Urinary bladder (tissue), 4 donors: ENCODE results near the gene PHLDA1. TPM values are rescaled to one million over a fixed set of nuclear protein-coding genes. Genes with fewer than 3 reads are reported as not detected.

ENCODE experiments used
- DNase-seq: peaks from one replicate; pipeline ENCODE4 v3.0.0-alpha.2; 2015; ENCODE audit errors: extremely low spot score
- H3K27ac ChIP-seq: one replicate; pipeline ENCODE4 v1.5.1; 2013; ENCODE audit warnings: low read depth, mild to moderate bottlenecking, moderate library complexity
- H3K36me3 ChIP-seq: one replicate; pipeline ENCODE4 v1.6.1; 2013; ENCODE audit warnings: mild to moderate bottlenecking, moderate library complexity; ENCODE audit not compliant: insufficient read depth
- H3K4me1 ChIP-seq: one replicate; pipeline ENCODE4 v1.6.1; 2013; ENCODE audit warnings: mild to moderate bottlenecking, moderate library complexity; ENCODE audit not compliant: insufficient read depth
- H3K4me3 ChIP-seq: one replicate; pipeline ENCODE4 v1.5.1; 2013; ENCODE audit warnings: low read depth, low read length
- WGBS: extraction: QIAGEN DNeasy Blood & Tissue Kit; methylation state at CpG from one replicate; pipeline ENCODE4 v1.1.7; 2013; 5-methylcytosine and 5-hydroxymethylcytosine counted together
- polyA plus RNA-seq: library from polyadenylated mRNA; stranded (reverse); fragments of 200-250 nt; gene quantifications from one replicate; pipeline ENCODE4 v1.2.3, GENCODE V29; 2013
- total RNA-seq: library from RNA; depleted of rRNA; stranded (reverse); fragments of >200 nt; gene quantifications from one replicate; pipeline ENCODE4 v1.2.3, GENCODE V29; 2014
- donor health status: healthy with polysubstance abuse.
- donor health status: healthy.

Gene PHLDA1
- total and polyA plus RNA-seq, 2 donors, result 9.8 to 26.4 TPM

DNA sequence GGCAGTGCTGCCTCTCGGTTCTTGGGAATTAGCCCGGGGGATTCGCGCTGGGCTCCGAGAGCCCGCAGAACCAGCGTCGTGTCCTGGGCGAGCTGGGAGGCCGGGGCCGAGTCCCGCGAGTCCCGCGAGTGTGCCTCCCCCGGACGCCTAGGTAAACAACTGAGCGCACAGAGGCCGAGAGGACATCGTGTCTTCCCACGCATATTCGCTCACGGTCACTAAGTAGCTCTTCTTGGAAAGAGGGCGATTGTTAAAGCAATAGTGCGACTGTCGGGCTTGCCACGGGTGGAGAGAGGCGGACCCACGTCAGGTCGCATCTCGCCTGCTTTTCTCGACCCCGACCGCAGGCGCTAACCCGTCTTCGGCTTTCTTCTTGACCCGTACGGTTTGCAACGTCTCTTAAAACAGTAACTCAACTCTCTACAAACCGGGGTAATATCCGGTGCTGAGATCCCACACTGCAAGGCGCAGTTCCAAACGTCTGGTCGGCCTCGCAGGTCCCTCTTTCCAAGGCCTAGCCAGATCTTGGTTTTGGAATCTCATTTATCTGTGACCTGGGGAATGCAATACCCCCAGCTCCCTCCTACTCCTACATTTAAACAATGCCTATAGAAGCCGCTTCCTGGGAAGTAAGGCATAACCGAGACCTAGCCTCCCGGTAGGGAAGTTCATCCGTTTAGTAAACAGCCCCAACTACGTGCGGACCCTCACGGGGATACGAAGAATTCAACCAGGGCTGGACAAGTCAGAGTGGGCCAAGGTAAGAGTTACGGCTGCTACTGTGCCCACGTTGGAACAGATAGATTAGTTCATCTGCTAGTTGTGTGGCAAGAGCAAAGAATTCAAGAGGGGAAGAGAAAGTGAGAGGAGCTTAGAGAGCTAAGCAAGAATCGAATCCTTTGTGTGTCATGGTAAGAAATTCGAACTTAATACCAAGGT, 736 bp upstream of the PHLDA1 start:
- Histone ChIP-seq H3K4me1 (no peaks in the 10 kb centered on the region), H3K27ac (peak overlapping the region; percentile 95), H3K4me3 (peak overlapping the region; percentile 63), H3K36me3 (no peaks in the 10 kb centered on the region)
- DNase-seq, result no peak
- WGBS, result 4% methylated on average over 58 of the region's 58 CpGs

DNA sequence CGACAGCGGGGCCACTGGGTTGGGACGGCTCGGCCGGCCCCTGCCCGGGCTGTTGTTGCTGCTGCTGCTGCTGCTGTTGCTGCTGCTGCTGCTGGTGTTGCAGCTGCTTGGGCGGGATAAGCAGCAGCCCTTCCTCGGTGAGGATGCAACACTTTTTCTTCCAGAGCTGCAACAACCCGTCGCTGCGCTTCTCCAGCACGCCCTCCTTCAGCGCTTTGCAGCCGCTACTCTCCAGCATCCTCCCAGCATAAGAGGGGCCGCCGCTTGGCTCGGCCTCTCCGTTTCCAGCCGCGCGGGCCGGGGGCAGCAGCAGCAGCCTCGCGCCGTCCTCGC, 529 bp downstream of the PHLDA1 start:
- WGBS, result under 1% methylated on average over 26 of the region's 26 CpGs
- H3K4me3 ChIP-seq, result peak overlapping the region; percentile 63
- H3K36me3 ChIP-seq, result no peaks in the 10 kb centered on the region
- DNase-seq, result no peak
- H3K27ac ChIP-seq, result peak overlapping the region; percentile 57
- no peaks in the 10 kb centered on the region for H3K4me1 ChIP-seq

DNA sequence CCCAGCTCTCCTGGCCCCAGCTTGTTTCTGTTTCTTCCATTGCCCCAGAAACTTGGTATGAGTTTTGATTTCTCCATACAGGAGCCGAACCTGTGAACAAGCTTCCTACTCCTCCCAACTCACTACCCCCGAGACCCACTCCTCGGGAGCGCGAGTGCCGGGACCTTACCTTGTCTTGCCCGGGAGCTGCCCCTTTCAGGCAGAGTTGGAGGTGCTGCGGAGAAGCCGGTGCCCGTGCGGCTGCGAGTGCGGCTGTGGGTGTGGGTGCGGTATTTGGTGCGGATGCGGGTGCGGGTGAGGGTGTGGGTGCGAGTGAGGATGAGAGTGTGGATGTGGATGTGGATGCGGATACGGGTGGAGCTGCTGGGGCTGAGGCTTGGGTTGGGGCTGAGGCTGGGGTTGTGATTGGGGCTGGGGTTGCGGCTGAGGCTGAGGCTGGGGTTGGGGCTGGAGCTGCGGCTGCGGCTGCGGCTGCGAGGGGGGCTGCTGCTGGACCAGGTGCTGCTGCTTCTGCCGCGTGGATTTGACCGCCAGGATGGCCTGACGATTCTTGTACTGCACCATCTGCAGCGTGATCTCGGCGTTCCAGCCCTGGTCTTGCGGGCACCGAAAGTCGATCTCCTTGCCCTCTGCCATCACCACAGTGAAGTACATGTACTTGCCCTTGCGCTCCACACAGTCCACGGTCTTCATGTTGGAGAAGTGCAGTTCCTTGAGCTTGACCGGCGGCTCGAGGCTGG, 1.1 kb downstream of the PHLDA1 start:
- Histone ChIP-seq H3K36me3 (no peaks in the 10 kb centered on the region), H3K27ac (peak overlapping the region; percentile 3), H3K4me3 (peak overlapping the region; percentile 63), H3K4me1 (no peaks in the 10 kb centered on the region)
- under 1% methylated on average over 40 of the region's 40 CpGs for WGBS
- no peak for DNase-seq

DNA sequence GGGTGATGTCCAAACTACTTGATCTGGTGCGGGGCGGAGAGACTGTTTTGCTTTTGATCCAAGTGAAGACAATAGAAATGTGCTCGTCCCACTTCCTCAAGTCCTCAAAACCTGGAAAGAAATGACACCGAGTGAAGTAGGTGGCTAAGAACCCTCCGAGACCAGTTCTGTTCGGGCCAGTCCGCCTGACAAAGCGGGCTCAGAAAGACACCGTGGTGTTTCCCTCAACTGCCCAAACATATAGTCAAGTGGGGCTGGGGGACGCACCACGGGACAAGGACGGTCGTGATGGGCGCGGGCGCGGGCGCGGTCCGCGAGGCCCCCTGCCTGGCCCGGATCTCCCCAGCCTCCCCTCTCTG, 1.6 kb downstream of the PHLDA1 start:
- peak overlapping the region; percentile 3 for H3K27ac ChIP-seq
- WGBS, result 1% methylated on average over 22 of the region's 22 CpGs

DNA sequence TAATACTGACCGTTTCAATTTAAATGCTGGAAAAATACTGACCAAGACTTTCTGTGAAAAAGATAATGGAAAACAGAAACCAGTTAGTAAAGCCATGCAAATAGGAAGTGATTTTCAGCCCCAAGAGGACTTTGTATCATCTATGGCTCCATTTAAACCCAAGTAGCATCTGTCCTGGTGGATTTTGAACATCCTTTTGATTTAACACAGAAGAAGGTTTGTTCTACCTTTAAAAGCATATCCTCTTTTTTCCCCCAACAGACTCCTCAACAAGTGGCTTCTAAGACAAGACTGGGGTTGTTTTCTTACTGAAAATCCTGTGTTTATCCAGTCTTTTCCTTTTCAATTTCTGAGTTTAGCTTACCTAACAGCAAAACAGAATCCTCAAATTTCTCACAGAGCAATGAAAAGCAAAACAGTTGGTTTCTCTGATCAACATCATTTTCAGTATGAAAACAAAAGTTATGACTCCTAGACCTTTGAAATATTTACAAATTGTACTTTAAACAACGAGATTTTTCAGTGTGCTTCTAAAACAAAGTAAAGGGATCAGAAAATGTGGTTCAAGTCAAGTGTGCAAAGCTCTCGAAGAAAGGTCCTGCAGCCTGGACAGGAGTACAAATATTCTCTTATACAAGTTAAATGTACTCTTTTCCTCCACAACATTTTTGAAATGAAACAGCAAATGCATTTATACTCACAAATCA, 2.9 kb downstream of the PHLDA1 start:
- Histone ChIP-seq H3K4me3 (peak overlapping the region; percentile 16), H3K36me3 (no peaks in the 10 kb centered on the region), H3K27ac (peak overlapping the region; percentile 39), H3K4me1 (no peaks in the 10 kb centered on the region)
- DNase-seq, result no peak
- WGBS, result 48% methylated on average over 3 of the region's 3 CpGs

More for the DNA sequence above, 1.6 kb downstream of the PHLDA1 start:
- DNase-seq, result no peak
- Histone ChIP-seq H3K4me1 (no peaks in the 10 kb centered on the region), H3K36me3 (no peaks in the 10 kb centered on the region), H3K4me3 (peak overlapping the region; percentile 63)

DNA sequence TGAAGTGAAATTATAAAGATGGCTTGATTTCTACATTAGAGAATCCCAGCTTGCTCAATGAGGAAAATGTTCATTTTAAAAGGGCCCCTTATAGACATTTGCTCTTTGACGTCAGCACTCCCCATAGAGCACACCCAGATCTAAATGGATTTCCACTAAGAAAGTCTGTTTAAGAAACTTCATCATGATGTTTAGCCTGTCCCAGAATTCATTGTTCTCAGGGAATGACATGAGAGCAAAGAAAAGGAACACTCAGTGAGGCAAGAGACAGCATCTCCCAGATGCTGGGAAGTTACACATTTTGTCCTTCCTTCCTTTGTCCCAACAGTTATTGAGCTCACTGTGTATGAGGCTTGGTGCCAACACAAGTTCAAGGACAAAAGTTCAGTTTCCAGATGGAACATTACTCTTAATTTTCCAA, 4.9 kb downstream of the PHLDA1 start:
- no peaks in the 10 kb centered on the region for H3K4me1 ChIP-seq
- H3K27ac ChIP-seq, result no peak overlapping the region
- DNase-seq, result no peak
- WGBS, result 64% methylated on average over 1 of the region's 1 CpG
- H3K4me3 ChIP-seq, result no peak overlapping the region
- no peaks in the 10 kb centered on the region for H3K36me3 ChIP-seq

DNA sequence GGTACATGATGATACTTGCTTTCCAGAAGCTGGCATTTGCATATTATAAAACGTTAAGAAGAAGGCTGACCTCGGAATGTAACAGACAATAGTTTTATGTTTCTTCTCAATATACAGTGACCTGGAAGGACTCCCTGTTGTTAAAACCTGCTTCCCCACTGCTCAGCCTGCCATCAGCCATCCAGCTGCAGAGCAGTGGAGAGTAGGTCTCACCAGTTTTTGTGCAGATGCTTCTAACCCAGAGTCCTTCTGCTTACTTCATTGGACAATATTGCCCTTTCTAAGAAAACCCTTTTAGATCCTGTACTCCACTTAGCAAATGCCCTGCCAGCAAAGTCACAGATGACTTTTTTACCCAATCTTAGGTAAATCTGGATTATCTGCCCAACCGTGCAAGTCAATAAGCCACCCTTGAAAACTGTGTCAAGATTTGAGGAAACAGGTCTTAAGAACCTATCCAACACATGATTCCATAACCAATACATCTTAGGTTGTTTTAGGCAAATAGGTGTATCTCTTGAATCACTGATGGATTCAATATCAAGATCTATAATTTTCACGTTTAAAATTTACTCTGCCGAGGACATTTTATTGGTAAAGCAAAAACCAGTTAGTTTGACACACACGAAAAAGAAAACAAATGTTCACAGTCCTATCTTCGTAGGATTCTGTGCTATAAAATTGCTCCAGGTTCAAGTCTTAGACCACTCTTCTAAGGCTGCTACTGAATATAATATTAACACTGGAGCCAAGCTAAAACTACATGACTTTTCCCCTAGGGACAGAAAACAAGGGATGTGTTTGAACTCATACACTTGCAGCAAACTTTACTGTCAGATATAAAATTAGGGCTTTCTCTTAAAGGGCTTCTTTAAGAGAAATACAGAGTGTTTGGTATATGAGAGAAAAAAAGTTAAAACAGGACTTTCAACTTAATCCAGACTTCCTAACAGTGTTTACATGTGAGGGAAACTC, 5.7 kb downstream of the PHLDA1 start:
- no peaks in the 10 kb centered on the region for H3K4me1 ChIP-seq
- no peak overlapping the region for H3K27ac ChIP-seq
- no peak overlapping the region for H3K4me3 ChIP-seq
- 71% methylated on average over 7 of the region's 7 CpGs for WGBS
- no peak for DNase-seq
- H3K36me3 ChIP-seq, result no peaks in the 10 kb centered on the region

DNA sequence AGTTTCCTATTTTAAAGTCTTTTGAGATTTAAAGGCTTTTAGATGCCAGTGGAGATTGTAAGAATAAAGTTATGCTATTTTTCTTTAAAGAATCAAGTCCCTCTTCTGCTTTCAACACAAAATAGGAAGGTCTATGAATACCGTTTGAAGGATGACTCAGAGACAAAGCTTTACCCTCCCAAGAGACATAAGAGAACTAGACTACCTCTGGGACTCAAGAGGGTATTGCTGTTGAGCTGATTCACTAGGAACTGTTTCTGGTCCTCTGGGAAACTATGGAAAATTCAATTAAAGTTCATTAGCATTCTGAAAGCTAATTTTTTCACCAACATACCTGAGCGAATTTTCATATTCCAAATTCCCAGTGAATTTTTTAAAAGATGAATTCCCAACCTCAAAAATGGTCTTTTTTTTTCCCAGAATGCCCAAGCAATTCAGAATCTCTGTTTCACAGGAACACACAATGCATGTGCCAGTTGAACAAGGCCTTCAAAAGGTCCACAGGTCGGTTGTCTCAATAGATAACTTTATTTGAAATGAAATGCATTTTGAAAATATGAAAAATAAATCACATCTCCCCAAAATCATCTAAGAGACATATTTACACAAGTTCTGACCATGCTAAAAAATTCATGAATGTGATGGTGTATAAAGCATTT, 6.5 kb downstream of the PHLDA1 start:
- H3K36me3 ChIP-seq, result no peaks in the 10 kb centered on the region
- H3K4me3 ChIP-seq, result no peak overlapping the region
- H3K27ac ChIP-seq, result no peak overlapping the region
- peaks cover 2% of the 10 kb centered on the region for H3K4me1 ChIP-seq
- DNase-seq, result no peak
- WGBS, result 73% methylated on average over 3 of the region's 3 CpGs

DNA sequence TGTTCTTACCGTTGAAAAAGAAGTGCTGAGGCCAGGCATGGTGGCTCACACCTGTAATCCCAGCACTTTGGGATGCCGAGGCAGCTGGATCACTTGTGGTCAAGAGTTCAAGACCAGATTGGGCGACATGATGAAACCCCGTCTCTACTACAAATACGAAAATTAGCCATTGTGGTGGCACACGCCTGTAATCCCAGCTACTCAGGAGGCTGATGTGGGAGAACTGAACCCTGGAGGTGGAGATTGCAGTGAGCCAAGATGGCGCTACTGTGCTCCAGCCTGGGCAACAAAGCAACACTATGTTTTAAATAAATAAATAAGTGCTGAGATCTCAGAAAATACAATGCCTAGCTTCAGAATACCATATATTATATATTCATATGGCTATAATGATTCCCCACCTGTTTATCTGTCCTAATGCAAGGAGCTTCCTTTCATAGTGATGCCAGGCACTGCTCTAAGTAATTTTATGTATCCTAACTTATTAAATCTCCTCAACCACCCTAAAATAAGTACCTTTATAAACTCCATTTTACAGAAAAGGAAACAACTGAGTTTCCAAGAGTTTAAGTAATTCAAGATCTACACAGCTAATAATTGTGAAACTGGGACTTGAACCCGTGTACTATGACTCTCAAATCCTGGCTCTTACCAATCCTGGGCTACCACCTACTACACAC, 7.3 kb downstream of the PHLDA1 start:
- Histone ChIP-seq H3K4me3 (no peak overlapping the region), H3K36me3 (no peaks in the 10 kb centered on the region), H3K4me1 (peaks cover 2% of the 10 kb centered on the region), H3K27ac (no peak overlapping the region)
- WGBS, result 87% methylated on average over 8 of the region's 8 CpGs
- no peak for DNase-seq

DNA sequence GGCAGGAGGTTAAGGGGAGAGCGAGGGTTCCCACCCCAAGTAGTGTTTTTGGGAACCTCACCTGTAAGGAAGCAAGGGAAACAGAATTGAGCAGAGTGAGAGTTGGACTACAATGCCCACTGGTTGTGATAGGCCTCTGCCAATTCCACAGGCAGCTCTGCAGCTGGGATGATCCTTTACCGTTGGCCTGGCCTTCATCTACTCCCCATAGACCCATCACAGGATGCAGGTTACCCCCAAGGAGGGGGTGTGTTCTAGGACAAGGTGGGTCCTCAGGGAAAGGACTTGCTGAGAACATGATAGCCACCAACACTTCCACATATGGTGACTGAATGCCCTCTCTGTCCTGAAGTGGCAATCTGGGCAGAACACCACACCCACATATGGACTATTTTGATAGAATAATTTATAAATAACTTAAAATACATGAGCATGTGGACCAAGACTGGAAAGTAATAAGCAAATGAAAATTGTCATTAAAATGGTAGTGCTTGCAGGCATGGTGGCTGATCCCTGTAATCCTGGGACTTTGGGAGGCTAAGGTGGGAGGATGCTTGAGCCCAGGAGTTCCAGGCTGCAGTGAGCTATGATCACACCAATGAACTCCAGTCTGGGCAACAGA, 8.4 kb downstream of the PHLDA1 start:
- DNase-seq, result no peak
- WGBS, result 90% methylated on average over 2 of the region's 2 CpGs
- Histone ChIP-seq H3K27ac (no peak overlapping the region), H3K4me3 (no peak overlapping the region), H3K4me1 (peaks cover 2% of the 10 kb centered on the region), H3K36me3 (no peaks in the 10 kb centered on the region)

DNA sequence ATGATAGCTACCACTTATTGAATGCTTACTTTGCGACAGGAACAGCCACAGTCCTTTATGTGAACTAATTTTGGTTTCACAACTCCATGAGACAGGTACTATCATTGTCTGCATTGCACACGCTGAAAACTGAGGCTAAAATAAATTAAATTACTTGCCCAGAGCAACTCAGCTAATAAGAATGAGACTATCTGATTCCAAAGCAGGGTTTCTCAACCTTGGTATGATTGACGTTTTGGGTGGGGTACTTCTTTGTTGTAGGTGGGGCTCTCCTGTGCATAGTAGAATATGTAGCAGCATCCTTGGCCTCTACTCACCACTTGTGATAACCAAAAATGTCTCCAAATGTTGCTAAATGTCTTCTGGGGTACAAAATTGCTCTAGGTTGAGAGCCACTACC, 9.1 kb downstream of the PHLDA1 start:
- peak overlapping the region; percentile 15 for H3K27ac ChIP-seq
- 94% methylated on average over 3 of the region's 3 CpGs for WGBS
- H3K4me1 ChIP-seq, result peaks cover 2% of the 10 kb centered on the region
- no peak overlapping the region for H3K4me3 ChIP-seq
- no peak for DNase-seq
- H3K36me3 ChIP-seq, result no peaks in the 10 kb centered on the region
